NT2/D1 (cell line): Measurements from ENCODE around the gene DIP2C.

Source experiments
- YY1 ChIP-seq: IDR thresholded peaks from 2 replicates; pipeline ENCODE4 v1.6.1; 2011; ENCODE audit not compliant: insufficient read length, insufficient read depth
- ZNF274 ChIP-seq: IDR thresholded peaks from 2 replicates; pipeline ENCODE4 v1.6.1; 2011; ENCODE audit warnings: mild to moderate bottlenecking, low read depth, low read length

- no peak for TF ChIP-seq ZNF274
- TF ChIP-seq YY1, result no peak
Observed at GRCh38 chr10:586151-586550, 103.3 kb downstream of the DIP2C start.
